GM12865 (cell line): ENCODE results near the gene APOL1.

Experiments used
- DNase-seq: peaks from one replicate; pipeline ENCODE4 v3.0.0; 2010; ENCODE audit warnings: low read depth
- H3K4me3 ChIP-seq: 2 replicates; pipeline ENCODE4 v1.5.1; 2011; ENCODE audit warnings: mild to moderate bottlenecking, low read depth, low read length, control low read depth
- CTCF ChIP-seq: IDR thresholded peaks from 2 replicates; pipeline ENCODE4 v1.5.1; 2011; ENCODE audit warnings: low read length, control low read depth, low read depth, inconsistent platforms; ENCODE audit not compliant: insufficient read depth; ENCODE audit errors: missing control alignments

APOL1 gene

DNA sequence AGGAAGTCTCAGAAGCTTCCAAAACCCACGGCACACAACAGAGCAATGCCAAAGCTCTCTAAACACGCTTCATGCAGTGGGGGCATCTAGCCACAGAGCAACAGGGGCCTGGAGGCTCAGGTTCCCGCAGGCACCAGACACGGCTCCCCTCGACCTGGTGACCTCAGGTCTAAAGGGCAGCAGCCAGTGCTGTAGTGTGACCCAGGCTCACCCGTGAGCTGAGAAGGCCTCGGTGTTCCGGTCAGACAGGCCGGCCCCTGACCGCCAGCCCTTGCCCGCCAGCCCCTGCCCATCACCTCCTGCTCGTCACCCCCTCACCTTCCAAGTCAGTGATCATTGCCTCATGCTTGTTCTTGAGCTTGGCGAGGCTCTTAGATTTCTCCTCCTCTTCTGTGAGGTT lies 45.7 kb downstream of the APOL1 start:
- H3K4me3 ChIP-seq, result no peak overlapping the region
- no peak for DNase-seq
- TF ChIP-seq CTCF, result no peak

DNA sequence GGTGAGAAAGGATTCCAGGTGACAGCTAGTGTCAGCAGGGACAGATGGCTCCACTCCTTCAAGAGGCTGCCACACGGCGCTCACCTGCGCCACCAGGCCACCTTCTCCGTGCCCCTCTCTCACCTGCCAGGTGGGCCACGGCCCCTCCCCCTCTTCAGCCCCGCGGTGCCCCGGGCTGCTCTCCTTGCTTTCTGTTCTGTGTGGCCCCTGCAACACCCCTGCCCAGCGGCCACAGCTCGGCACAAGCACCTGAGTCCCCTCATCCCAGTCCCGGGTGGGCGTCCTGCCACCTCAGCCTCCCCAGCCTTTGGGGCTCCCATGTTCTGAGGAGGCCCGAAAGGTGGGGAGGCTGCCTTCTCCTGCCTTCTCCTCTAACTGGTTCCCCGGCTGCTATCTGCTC lies 46.4 kb downstream of the APOL1 start:
- no peak overlapping the region for H3K4me3 ChIP-seq
- no peak for TF ChIP-seq CTCF
- no peak for DNase-seq

- H3K4me3 ChIP-seq, result no peak overlapping the region
- no peak for DNase-seq
- no peak for TF ChIP-seq CTCF
These were observed 47.0 kb downstream of the APOL1 start for GRCh38 chr22:36299911-36300310.

DNA sequence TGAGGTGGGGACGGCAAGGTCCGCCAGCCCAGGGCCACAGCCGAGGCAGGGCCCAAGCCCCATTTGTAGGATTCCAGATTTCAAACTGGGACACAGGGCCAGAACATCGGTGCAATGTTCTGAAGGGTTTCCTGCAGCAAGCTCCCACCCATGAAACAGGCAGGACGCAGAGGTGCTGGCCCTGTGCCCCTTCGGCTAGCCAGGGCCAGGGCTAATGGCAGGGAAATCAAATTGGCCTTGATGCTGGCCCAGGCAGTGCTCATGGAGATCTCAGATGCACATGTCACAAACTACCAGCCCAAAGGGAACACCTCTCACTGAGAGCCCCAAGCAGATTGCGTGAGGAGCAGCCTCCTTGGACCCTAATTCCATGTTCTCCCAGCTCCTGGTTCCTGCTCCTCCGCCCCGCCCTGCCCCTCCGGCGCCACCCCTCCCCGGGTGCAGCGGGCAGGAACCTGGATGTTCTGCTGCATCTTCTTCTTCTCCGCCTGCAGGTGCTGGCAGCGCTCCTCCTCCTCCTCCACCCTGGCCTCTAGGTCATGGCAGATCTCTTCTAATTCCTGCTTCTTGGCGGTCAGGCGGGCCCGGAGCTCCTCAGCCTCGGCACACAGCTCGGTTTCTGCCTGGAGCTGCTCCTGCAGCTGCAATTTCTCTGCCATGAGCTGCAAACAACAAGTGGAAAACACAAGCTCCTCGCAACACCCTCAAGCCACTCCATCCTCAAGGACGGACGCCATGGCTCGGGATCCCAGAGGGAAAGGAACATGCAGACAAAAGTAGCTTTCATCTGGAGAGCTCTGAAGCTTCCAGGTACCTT lies 47.7 kb downstream of the APOL1 start:
- H3K4me3 ChIP-seq, result no peak overlapping the region
- TF ChIP-seq CTCF, result no peak
- no peak for DNase-seq

DNA sequence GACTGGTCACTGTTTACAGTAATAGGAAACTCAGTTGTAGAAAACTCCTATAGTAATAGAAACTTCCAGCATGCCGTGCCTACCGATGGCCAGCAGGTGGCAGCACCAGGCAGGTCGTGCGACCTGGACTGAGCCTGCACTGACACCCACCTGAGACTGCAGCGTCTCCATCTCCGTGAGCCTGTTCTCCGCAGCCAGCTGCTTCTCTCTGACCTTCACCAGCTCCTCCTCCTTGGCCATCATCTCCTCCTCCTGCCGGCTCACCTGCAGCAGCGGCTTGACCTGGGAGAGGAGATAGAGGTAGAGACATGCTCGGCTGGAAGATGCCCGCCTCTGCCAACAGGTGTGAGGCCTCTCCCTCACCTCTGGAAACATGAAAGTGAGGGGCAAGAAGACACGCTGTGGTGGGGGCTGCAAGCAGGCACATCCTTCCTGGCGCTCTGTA lies 48.5 kb downstream of the APOL1 start:
- DNase-seq, result peak; percentile 84
- TF ChIP-seq CTCF, result peak; percentile 95
- H3K4me3 ChIP-seq, result no peak overlapping the region

- no peak overlapping the region for H3K4me3 ChIP-seq
- no peak for DNase-seq
- TF ChIP-seq CTCF, result no peak
These were observed 48.9 kb downstream of the APOL1 start for GRCh38 chr22:36301851-36302250.

DNA sequence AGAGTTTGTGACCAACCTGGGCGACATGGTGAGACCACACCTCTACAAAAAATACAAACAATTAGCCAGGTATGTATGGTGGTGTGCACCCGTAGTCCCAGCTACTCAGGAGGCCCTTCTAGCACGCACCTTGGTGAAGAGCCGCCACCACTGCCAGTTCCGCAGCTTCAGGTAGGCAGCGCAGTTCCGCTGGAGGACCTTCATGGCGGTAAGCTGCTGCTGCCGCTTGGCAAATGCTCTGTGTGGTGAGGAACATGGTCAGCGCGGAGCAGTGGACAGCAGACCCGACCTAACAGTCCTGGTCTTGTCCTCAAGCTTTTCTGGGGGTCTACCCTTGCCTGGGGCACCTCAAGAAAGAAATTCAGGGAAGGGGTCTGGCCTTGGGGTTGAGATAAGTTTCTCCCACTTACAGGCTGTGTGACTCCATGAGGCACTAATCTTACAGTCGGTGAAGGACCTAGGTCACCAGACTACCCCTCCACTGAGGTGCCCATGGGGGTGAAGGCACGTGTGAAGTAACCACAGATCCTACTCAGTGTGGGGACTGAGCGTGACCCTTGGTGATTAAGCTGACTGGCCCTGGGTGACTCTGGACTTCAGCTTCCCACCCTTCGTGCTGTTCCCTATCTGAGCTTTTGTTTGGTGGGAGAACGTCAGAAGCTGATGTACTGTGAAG lies 49.6 kb downstream of the APOL1 start:
- TF ChIP-seq CTCF, result no peak
- no peak overlapping the region for H3K4me3 ChIP-seq
- no peak for DNase-seq
